ENCODE data around the gene SLC25A12. TPM values are rescaled to one million over a fixed set of nuclear protein-coding genes. Genes with fewer than 3 reads are reported as not detected.

SLC25A12 gene
- total and polyA plus RNA-seq, 9 of the 15 experiments (the other 6 are each of a cell fraction or from before 2014, with no cell fraction given) = 13.5 to 36.5 (median 21.7) TPM

- no peaks in the 10 kb centered on the region for H4K20me1 ChIP-seq (replicated peaks; ENCODE audit: control insufficient read depth, insufficient read depth, low read length)
- TF ChIP-seq CEBPB (tag; IDR thresholded peaks at IDR 0.05) (peak; percentile 43; the same call in 1 of the 2 replicates), LEF1 (IDR thresholded peaks at IDR 0.05) (no peak), MBD2 (IDR thresholded peaks at IDR 0.05; ENCODE audit: borderline replicate concordance, low read depth) (no peak), MTF1 (CRISPR knock-in tag; IDR thresholded peaks at IDR 0.05; ENCODE audit: borderline replicate concordance) (no peak), TRIM28 (IDR thresholded peaks at IDR 0.05) (no peak), AFF4 (CRISPR knock-in tag; IDR thresholded peaks at IDR 0.05) (no peak), ZBTB8A (IDR thresholded peaks at IDR 0.05; ENCODE audit: partially characterized antibody) (no peak), CREB3L1 (IDR thresholded peaks at IDR 0.05; ENCODE audit: borderline replicate concordance, low read depth) (no peak), NR0B1 (IDR thresholded peaks at IDR 0.05; ENCODE audit: partially characterized antibody) (no peak), ZBTB12 (CRISPR knock-in tag; IDR thresholded peaks at IDR 0.05) (no peak), NFE2 (IDR thresholded peaks at IDR 0.05; ENCODE audit: low read depth) (no peak), CEBPG (CRISPR knock-in tag; IDR thresholded peaks at IDR 0.05) (no peak), CEBPG (tag; conservative IDR thresholded peaks at IDR 0.05 in 1 of 2, IDR thresholded peaks at IDR 0.05 in 1 of 2) (peak in 1 of 2 experiments; percentile 51; a peak in 3 of 4 replicates)
- WGBS (ENCODE audit: insufficient coverage, low coverage, missing lambda C conversion rate) = 35% methylated on average over 2 of the region's 2 CpGs
- ATAC-seq = no peak
- no peak for DNase-seq (ENCODE audit: extremely low read depth in 1 of 4, low spot score in 3 of 4)
- H3K36me3 ChIP-seq (ENCODE audit: control insufficient read depth, insufficient read depth, low read length) = peaks cover 47% of the 10 kb centered on the region
- no peaks in the 10 kb centered on the region for H3K4me1 ChIP-seq (replicated peaks in 1 of 2; ENCODE audit: control insufficient read depth in 2 of 2, insufficient read depth in 2 of 2, low read length in 2 of 2)
- no peaks in the 10 kb centered on the region for H3K27me3 ChIP-seq (ENCODE audit: control insufficient read depth in 2 of 2, insufficient read depth in 2 of 2, low read length in 2 of 2)
- no peak overlapping the region for H3K4me2 ChIP-seq (ENCODE audit: insufficient read depth, low read length)
- H3K4me3 ChIP-seq = no peak overlapping the region
- no peaks in the 10 kb centered on the region for H3K79me2 ChIP-seq (ENCODE audit: control insufficient read depth, insufficient read depth, low read length)
- H3K27ac ChIP-seq (ENCODE audit: extremely low read depth, low read depth, low read length) = no peak overlapping the region
- in situ Hi-C loops (cut with MboI) (no loop called here), intact Hi-C loops (cut with micrococcal nuclease) (no loop called here)
- no peak overlapping the region for H3K9ac ChIP-seq (ENCODE audit: insufficient read depth in 1 of 2, low read depth in 2 of 2, low read length in 2 of 2)
- no peaks in the 10 kb centered on the region for H3K9me3 ChIP-seq (replicated peaks; ENCODE audit: control insufficient read depth, insufficient read depth, low read depth, low read length)
- FAIRE-seq = no peak
- no peak overlapping the region for H2AFZ ChIP-seq (ENCODE audit: low read depth, low read length)
- BruUV-seq (replicated peaks) = no TSS peak
- CTCF ChIA-PET (ENCODE audit: low intra/inter-chr PET ratio) = no interaction called here
- no peaks in the 10 kb centered on the region for H3K9me1 ChIP-seq (ENCODE audit: control insufficient read depth, insufficient read depth, low read length)
- POLR2A ChIA-PET = no interaction called here
Measured at GRCh38 chr2:171837736-171838135, 56.3 kb downstream of the SLC25A12 start.

Data from K562 (cell line).